Right lobe of liver (tissue), 6 donors: ENCODE measurements around the gene PNISR. TPM values are rescaled to one million over a fixed set of nuclear protein-coding genes. Genes with fewer than 3 reads are reported as not detected.

Source experiments
- ATAC-seq, 4 donors: fragments of 200-7000 bp; cut with Tn5 transposase; one replicate each; pipeline ENCODE4 v1.9.1; 2020; ENCODE audit warnings: mild to moderate bottlenecking in 4 of 4, moderate library complexity in 4 of 4
- DNase-seq, 3 donors: peaks; one replicate each; pipeline ENCODE4 v3.0.0-alpha.2; 2020
- H3K27ac ChIP-seq, 3 donors: fragments of 200-600 bp; one replicate each; pipeline ENCODE4 v1.8.0; 2022
- H3K27me3 ChIP-seq, 2 donors: fragments of 200-600 bp; one replicate each; pipeline ENCODE4 v1.8.0; 2022
- H3K36me3 ChIP-seq, 4 donors: fragments of 200-600 bp; sonication (generic) in 1 of 4; one replicate each; pipeline versions ENCODE4 v1.5.1 to v1.8.0; 2017 to 2022; ENCODE audit warnings: control low read depth in 1 of 4
- H3K4me1 ChIP-seq, 4 donors: fragments of 200-600 bp; sonication (generic) in 1 of 4; one replicate each; pipeline versions ENCODE4 v1.5.1 to v1.8.0; 2017 to 2022; ENCODE audit warnings: control low read depth in 1 of 4
- H3K4me3 ChIP-seq, 3 donors: fragments of 200-600 bp; one replicate each; pipeline ENCODE4 v1.8.0; 2022
- H3K9me3 ChIP-seq, 4 donors: fragments of 200-600 bp; sonication (generic) in 1 of 4; one replicate each; pipeline versions ENCODE4 v1.5.1 to v1.8.0; 2017 to 2022; ENCODE audit warnings: control low read depth in 1 of 4
- POLR2A ChIP-seq: fragments of 450-650 bp; IDR thresholded peaks from one replicate; pipeline ENCODE4 v1.6.1; 2017; ENCODE audit warnings: antibody characterized with exemption, mild to moderate bottlenecking
- WGBS: methylation state at CpG from one replicate; pipeline ENCODE4 v1.1.6; 2018; ENCODE audit warnings: low coverage, low lambda C conversion rate; ENCODE audit not compliant: insufficient coverage; ENCODE audit errors: missing lambda C conversion rate; 5-methylcytosine and 5-hydroxymethylcytosine counted together
- intact Hi-C, 2 donors: fragments of 100-400 bp; cut with DNase I; formaldehyde crosslinking; loops; one replicate each; pipeline versions ENCODE4 v1.11.2 to v1.14.1; 2022
- total RNA-seq, 6 experiments: library from RNA; depleted of rRNA in 2 of 6; stranded (reverse); fragments of >200 nt in 2 of 6; fragmentation: NEBNext Ultra II Directional in 3 of 6; extraction: Animal tissue kit (Norgen Biotek cat#: 25700) in 3 of 6; gene quantifications; one replicate each; pipeline versions ENCODE4 v1.1.0 to v1.2.4, GENCODE V29; 2016 to 2023
- TF ChIP-seq, protein P1 (sequence below), 4 donors: fragments of 200-600 bp in 3 of 4; fragments of 450-650 bp in 1 of 4; IDR thresholded peaks; one replicate each; pipeline versions ENCODE4 v1.5.1 to v1.8.0; 2016 to 2022; ENCODE audit warnings: antibody characterized with exemption in 4 of 4, mild to moderate bottlenecking in 2 of 4
- donor health status: DM: no; HTN: yes; CAD: no.
- donor health status: DM: no; HTN: no; CAD: no.
- donor health status: DM: no; HTN: no; CAD: no.
- donor health status: DM: no; HTN: yes; CAD: no.
- donor health status: DM: no; HTN: yes; CAD: no.

PNISR gene
- total RNA-seq, 6 experiments from 2014 or later: 26.8 to 43.3 (median 33.9) TPM

DNA sequence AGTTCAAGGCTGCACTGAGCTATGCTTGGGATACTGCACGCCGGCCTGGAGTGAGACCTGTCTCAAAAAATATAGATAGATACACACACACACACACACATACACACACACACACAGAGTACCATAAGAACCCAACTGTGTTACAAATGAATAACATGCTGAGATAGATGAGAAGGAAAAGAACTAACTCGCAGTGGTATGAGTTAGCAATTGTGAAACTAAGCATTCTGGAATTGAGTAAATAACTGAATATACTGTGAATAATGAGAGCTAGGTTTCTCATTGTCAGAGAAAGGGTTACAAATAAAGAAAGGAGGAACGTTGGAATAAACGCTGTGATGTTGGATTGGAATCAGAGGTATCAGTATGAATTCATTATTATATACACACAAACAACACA is 61.1 kb downstream of the PNISR start:
- TF ChIP-seq, protein P1, sequence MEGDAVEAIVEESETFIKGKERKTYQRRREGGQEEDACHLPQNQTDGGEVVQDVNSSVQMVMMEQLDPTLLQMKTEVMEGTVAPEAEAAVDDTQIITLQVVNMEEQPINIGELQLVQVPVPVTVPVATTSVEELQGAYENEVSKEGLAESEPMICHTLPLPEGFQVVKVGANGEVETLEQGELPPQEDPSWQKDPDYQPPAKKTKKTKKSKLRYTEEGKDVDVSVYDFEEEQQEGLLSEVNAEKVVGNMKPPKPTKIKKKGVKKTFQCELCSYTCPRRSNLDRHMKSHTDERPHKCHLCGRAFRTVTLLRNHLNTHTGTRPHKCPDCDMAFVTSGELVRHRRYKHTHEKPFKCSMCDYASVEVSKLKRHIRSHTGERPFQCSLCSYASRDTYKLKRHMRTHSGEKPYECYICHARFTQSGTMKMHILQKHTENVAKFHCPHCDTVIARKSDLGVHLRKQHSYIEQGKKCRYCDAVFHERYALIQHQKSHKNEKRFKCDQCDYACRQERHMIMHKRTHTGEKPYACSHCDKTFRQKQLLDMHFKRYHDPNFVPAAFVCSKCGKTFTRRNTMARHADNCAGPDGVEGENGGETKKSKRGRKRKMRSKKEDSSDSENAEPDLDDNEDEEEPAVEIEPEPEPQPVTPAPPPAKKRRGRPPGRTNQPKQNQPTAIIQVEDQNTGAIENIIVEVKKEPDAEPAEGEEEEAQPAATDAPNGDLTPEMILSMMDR (IDR thresholded peaks at IDR 0.05): no peak
- TF ChIP-seq POLR2A: no peak

GRCh38 chr6:99362678-99363268 is 62.3 kb downstream of the PNISR start:
- no peak for ATAC-seq
- no peaks in the 10 kb centered on the region for H3K4me1 ChIP-seq
- H3K4me3 ChIP-seq: no peak overlapping the region
- no peaks in the 10 kb centered on the region for H3K36me3 ChIP-seq
- 87% methylated on average over 1 of the region's 1 CpG for WGBS
- no peak for DNase-seq
- intact Hi-C loops: no loop called here
- TF ChIP-seq, protein P1 (IDR thresholded peaks at IDR 0.05): no peak
- TF ChIP-seq POLR2A: no peak
- no peak overlapping the region for H3K27ac ChIP-seq
- no peaks in the 10 kb centered on the region for H3K27me3 ChIP-seq
- H3K9me3 ChIP-seq: no peaks in the 10 kb centered on the region

More for the DNA sequence above, 61.1 kb downstream of the PNISR start:
- ATAC-seq (no peak), DNase-seq (no peak)
- intact Hi-C loops: no loop called here
- no peaks in the 10 kb centered on the region for H3K4me1 ChIP-seq
- WGBS: 57% methylated on average over 3 of the region's 5 CpGs
- no peaks in the 10 kb centered on the region for H3K9me3 ChIP-seq
- H3K4me3 ChIP-seq: no peak overlapping the region
- H3K27me3 ChIP-seq: no peaks in the 10 kb centered on the region
- H3K27ac ChIP-seq: no peak overlapping the region
- H3K36me3 ChIP-seq: no peaks in the 10 kb centered on the region

DNA sequence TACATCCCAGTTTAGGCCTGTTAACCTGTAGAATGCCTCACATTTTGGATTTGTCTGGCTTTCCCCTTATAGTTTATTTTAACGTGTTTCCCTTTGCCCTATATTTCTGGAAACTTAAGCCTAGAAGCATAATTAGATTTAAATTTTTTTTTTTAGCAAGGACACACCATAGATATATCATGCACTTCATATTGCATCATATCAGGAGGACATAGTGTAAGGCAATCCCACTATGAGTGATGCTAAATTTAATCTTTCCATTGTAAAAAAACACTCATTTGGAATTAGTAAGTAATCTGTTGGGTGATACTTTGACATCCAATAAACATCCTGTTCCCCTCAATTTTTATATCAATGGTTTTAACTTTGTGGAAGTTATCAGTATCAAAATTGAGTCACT is 65.3 kb downstream of the PNISR start:
- intact Hi-C loops: no loop called here
- DNase-seq: no peak
- no peaks in the 10 kb centered on the region for H3K36me3 ChIP-seq
- no peak overlapping the region for H3K27ac ChIP-seq
- H3K9me3 ChIP-seq: no peaks in the 10 kb centered on the region
- ATAC-seq: no peak
- H3K4me1 ChIP-seq: no peaks in the 10 kb centered on the region
- no peak overlapping the region for H3K4me3 ChIP-seq
- TF ChIP-seq POLR2A: no peak
- TF ChIP-seq, protein P1 (IDR thresholded peaks at IDR 0.05): no peak
- 30% methylated on average over 1 of the region's 1 CpG for WGBS
- no peaks in the 10 kb centered on the region for H3K27me3 ChIP-seq

- Histone ChIP-seq H3K4me3 (no peak overlapping the region), H3K4me1 (no peaks in the 10 kb centered on the region), H3K27ac (no peak overlapping the region), H3K36me3 (no peaks in the 10 kb centered on the region), H3K9me3 (no peaks in the 10 kb centered on the region), H3K27me3 (no peaks in the 10 kb centered on the region)
- intact Hi-C loops: no loop called here
- 30% methylated on average over 1 of the region's 1 CpG for WGBS
- DNase-seq: no peak
- no peak for TF ChIP-seq POLR2A
- TF ChIP-seq, protein P1 (IDR thresholded peaks at IDR 0.05): no peak
- no peak for ATAC-seq
Measured at GRCh38 chr6:99356641-99357040, 68.5 kb downstream of the PNISR start.

GRCh38 chr6:99354983-99355382 is 70.1 kb downstream of the PNISR start:
- H3K9me3 ChIP-seq: no peaks in the 10 kb centered on the region

More at GRCh38 chr6:99354983-99355382, 70.1 kb downstream of the PNISR start:
- TF ChIP-seq POLR2A: no peak
- TF ChIP-seq, protein P1 (IDR thresholded peaks at IDR 0.05): no peak
- ATAC-seq (no peak), DNase-seq (no peak)
- Histone ChIP-seq H3K27me3 (peaks cover 0 to 7% of the 10 kb centered on the region in 2 donors), H3K4me3 (no peak overlapping the region), H3K36me3 (no peaks in the 10 kb centered on the region), H3K4me1 (no peaks in the 10 kb centered on the region), H3K27ac (no peak overlapping the region)
- intact Hi-C loops: no loop called here
- WGBS: 63% methylated on average over 4 of the region's 4 CpGs
